Measurements from ENCODE around the gene TERT.

Gene TERT

GRCh38 chr5:1315709-1316587 lies 21.1 kb upstream of the TERT start:
- DNase-seq (ENCODE audit: low spot score) = peak; percentile 88
- in situ Hi-C loops (cut with MboI; ENCODE audit: low sequenced_read_pairs, unreplicated experiment) = no loop called here

DNA sequence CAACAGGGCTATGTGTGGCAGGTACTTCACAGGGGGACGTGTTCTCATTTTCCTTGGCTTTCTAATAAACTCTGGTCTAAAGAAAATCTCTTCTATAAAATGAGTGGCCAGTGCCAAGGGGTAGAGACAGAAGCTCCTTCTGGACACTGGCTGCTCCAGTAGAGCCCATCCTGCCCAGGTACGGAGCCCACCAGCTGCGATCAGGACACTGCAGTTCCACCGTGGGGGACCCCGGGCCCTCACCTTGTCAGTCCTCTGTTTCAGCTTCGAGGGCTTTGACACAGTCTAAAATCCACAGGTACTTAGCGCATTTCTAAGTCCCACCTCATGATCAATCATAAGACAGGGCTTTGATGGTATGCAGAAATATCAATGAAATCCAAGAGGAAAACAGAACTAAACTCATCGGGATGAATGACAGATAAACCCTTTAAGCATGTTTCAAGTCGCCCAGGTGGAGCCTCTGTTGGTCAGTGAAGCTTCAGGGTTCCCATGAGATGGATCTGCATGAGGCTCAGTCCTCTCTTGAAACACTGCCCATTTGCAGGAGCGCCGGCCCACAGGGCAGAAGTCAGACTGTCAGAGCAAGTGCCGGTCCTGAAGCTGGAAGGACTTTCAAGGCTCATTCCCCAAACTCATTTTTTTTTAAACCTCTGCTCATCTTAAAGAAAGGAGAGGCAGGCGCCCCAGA lies 20.3 kb upstream of the TERT start:
- in situ Hi-C loops (cut with MboI; ENCODE audit: low sequenced_read_pairs, unreplicated experiment) = no loop called here
- DNase-seq (ENCODE audit: low spot score) = no peak

More at GRCh38 chr5:1315709-1316587, 21.1 kb upstream of the TERT start:
- no peak for TF ChIP-seq CTCF (IDR thresholded peaks at IDR 0.05; ENCODE audit: borderline replicate concordance, control extremely low read depth, extremely low read depth, insufficient read depth, missing control alignments)

DNA sequence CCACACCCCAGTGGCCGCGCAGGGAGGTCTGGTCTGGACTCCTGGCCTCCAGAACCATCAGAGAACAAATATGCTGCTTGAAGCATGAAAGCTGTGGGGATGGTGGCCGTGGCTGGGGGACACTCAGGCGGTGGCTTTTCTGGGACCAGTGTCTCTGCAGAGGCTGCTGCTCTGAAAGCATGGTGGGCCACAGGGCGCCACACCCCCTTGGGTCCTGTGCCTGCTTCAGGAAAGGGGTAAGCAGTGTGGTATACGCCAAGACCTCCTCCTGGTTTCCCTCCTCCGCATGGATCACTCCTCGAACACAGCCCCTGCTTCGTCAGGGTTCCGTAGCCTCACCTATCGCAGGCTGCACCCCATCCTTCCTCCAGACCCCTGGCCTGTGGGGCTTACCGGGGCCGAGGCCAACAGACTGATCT lies 19.7 kb upstream of the TERT start:
- in situ Hi-C loops (cut with MboI; ENCODE audit: low sequenced_read_pairs, unreplicated experiment) = no loop called here
- no peak for TF ChIP-seq CTCF (IDR thresholded peaks at IDR 0.05; ENCODE audit: borderline replicate concordance, control extremely low read depth, extremely low read depth, insufficient read depth, missing control alignments)

More for the DNA sequence above, 20.3 kb upstream of the TERT start:
- no peak for TF ChIP-seq CTCF (IDR thresholded peaks at IDR 0.05; ENCODE audit: borderline replicate concordance, control extremely low read depth, extremely low read depth, insufficient read depth, missing control alignments)

DNA sequence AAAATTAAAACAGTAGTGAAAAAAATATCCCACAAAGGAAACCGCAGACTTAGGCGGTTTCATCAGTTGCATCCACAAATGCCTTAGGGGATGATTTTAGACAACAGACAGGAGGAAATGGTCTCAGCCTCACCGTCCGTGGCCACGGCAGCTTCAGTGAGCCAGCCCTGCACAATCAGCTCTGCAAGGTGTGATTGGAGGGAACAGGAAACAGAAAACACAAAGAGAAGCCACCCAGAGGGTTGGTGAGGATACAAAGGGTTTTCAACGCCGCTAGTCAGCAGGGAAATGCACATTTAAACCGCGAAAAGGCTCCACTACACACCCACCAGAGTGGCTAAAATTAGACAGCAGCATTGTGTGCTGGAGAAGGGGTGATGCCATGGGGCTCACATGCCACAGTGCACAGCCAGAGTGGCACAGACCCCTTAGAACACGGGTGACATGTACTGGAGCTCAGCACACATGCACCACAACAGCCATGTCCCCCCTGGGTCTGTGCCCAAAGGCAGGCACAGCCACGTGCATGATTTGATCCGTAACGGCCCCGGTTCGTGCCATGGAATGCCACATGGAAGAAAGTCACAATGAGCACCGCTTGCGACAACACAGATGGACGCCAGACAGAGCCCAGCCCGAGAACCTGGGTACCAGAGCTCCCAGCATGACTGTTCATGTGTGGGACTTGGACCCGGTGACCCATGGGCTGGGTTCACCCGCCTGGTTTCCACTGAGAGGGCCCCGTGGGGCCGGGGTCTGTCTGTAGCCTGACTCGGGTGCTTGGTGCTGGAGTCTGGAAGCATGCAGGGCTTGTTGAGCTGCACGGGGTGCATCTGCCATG lies 18.3 kb upstream of the TERT start:
- no peak for TF ChIP-seq CTCF (IDR thresholded peaks at IDR 0.05; ENCODE audit: borderline replicate concordance, control extremely low read depth, extremely low read depth, insufficient read depth, missing control alignments)
- peak; percentile 75 for DNase-seq (ENCODE audit: low spot score)
- in situ Hi-C loops (cut with MboI; ENCODE audit: low sequenced_read_pairs, unreplicated experiment) = no loop called here

More for the DNA sequence above, 19.7 kb upstream of the TERT start:
- DNase-seq (ENCODE audit: low spot score) = no peak

DNA sequence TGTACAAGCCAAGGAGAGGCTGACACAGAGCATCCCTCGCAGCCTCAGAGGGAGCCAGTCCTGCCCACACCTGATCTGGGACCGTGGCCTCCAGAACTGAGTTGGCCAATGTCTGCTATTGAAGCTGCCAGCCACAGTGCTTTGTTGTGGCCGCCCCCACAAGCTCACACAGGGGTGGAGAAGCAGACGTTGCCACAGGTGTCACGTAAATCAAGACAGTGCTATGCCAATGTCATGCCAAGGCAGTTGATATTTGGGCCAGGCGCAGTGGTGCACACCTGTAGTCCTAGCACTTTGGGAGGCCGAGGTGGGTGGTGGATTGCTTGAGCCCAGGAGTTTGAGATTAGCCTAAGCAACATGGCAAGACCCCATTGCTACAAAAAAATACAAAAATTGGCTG lies 17.3 kb upstream of the TERT start:
- in situ Hi-C loops (cut with MboI; ENCODE audit: low sequenced_read_pairs, unreplicated experiment) = no loop called here
- TF ChIP-seq CTCF (IDR thresholded peaks at IDR 0.05; ENCODE audit: borderline replicate concordance, control extremely low read depth, extremely low read depth, insufficient read depth, missing control alignments) = no peak
- no peak for DNase-seq (ENCODE audit: low spot score)

GRCh38 chr5:1311439-1312055 lies 16.7 kb upstream of the TERT start:
- TF ChIP-seq CTCF (IDR thresholded peaks at IDR 0.05; ENCODE audit: borderline replicate concordance, control extremely low read depth, extremely low read depth, insufficient read depth, missing control alignments) = no peak
- no peak for DNase-seq (ENCODE audit: low spot score)
- in situ Hi-C loops (cut with MboI; ENCODE audit: low sequenced_read_pairs, unreplicated experiment) = no loop called here

Measured in GM13976 (cell line).